Osteoblast (primary cell): Measurements from ENCODE around the gene HPCAL4. TPM values are rescaled to one million over a fixed set of nuclear protein-coding genes. Genes with fewer than 3 reads are reported as not detected.
A peak's percentile ranks its signal among the peaks of the same experiment; 100 is the strongest.

Experiments
- DNase-seq: peaks from one replicate; pipeline ENCODE4 v3.0.0; 2011; ENCODE audit warnings: low spot score, mixed read lengths; ENCODE audit not compliant: insufficient read length; ENCODE audit errors: missing footprints
- H2AFZ ChIP-seq: 2 replicates; pipeline ENCODE4 v1.6.0; 2011; ENCODE audit warnings: mild to moderate bottlenecking, low read length
- H3K27ac ChIP-seq: 2 replicates; pipeline ENCODE4 v1.5.1; 2011; ENCODE audit warnings: mild to moderate bottlenecking, low read depth, low read length, moderate library complexity
- H3K27me3 ChIP-seq: 2 replicates; pipeline ENCODE4 v1.6.0; 2012; ENCODE audit warnings: mild to moderate bottlenecking, control low read depth, inconsistent platforms, low read length, moderate library complexity; ENCODE audit not compliant: insufficient read depth
- H3K36me3 ChIP-seq: 2 replicates; pipeline ENCODE4 v1.5.1; 2011; ENCODE audit warnings: mild to moderate bottlenecking, low read length, control low read depth, moderate library complexity; ENCODE audit not compliant: insufficient read depth
- H3K4me1 ChIP-seq: 2 replicates; pipeline ENCODE4 v1.5.1; 2011; ENCODE audit warnings: mild to moderate bottlenecking, low read length, control low read depth, moderate library complexity; ENCODE audit not compliant: insufficient read depth
- H3K4me2 ChIP-seq: 2 replicates; pipeline ENCODE4 v1.6.0; 2011; ENCODE audit warnings: mild to moderate bottlenecking, low read length; ENCODE audit not compliant: insufficient read depth
- H3K4me3 ChIP-seq: fragments of 200-600 bp; sonication (generic); 3 replicates; pipeline ENCODE4 v1.5.1; 2012; ENCODE audit warnings: mild to moderate bottlenecking, low read length, inconsistent platforms; ENCODE audit not compliant: insufficient read depth
- H3K79me2 ChIP-seq: 2 replicates; pipeline ENCODE4 v1.6.0; 2012; ENCODE audit warnings: mild to moderate bottlenecking, low read length, control low read depth, inconsistent platforms; ENCODE audit not compliant: insufficient read depth
- H3K9me3 ChIP-seq: 2 replicates; pipeline ENCODE4 v1.5.1; 2011; ENCODE audit warnings: low read depth, low read length, control low read depth
- H4K20me1 ChIP-seq: 2 replicates; pipeline ENCODE4 v1.6.0; 2012; ENCODE audit warnings: mild to moderate bottlenecking, low read length, control low read depth; ENCODE audit not compliant: insufficient read depth
- CTCF ChIP-seq: IDR thresholded peaks from 2 replicates; pipeline ENCODE4 v1.5.1; 2011; ENCODE audit warnings: mild to moderate bottlenecking, low read depth, low read length, moderate library complexity; ENCODE audit errors: extremely low read depth
- total RNA-seq: library from RNA; depleted of rRNA; stranded (reverse); fragments of >200 nt; gene quantifications from 2 replicates; pipeline ENCODE4 v1.2.3, GENCODE V29; 2012

HPCAL4 gene
- total RNA-seq, 1 donor, result not detected

DNA sequence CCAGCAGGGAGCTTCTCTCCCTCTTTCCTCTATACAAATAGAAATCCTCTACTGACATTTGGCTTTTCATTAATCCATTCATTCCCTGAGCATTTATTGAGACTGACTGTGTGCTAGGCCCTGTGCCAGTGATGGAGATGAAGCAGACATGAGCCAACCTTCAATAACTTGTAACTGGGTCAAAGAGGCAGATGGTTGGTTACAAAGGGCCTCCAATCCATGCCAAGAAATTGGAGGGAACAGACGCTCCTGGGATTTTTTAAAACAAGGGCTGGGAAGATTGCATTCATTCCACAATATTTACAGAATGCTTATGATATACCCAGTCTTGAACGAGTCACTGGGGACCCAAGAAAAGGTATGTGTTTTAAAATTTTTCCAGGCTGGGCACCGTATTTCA lies 6.2 kb downstream of the HPCAL4 start:
- no peak overlapping the region for H2AFZ ChIP-seq
- no peak overlapping the region for H3K4me3 ChIP-seq
- TF ChIP-seq CTCF, result no peak
- no peaks in the 10 kb centered on the region for H3K4me1 ChIP-seq
- no peaks in the 10 kb centered on the region for H3K79me2 ChIP-seq
- H4K20me1 ChIP-seq, result no peaks in the 10 kb centered on the region
- no peaks in the 10 kb centered on the region for H3K9me3 ChIP-seq
- DNase-seq, result no peak
- no peak overlapping the region for H3K27ac ChIP-seq
- H3K36me3 ChIP-seq, result no peaks in the 10 kb centered on the region
- no peak overlapping the region for H3K4me2 ChIP-seq
- peaks cover 84% of the 10 kb centered on the region for H3K27me3 ChIP-seq

DNA sequence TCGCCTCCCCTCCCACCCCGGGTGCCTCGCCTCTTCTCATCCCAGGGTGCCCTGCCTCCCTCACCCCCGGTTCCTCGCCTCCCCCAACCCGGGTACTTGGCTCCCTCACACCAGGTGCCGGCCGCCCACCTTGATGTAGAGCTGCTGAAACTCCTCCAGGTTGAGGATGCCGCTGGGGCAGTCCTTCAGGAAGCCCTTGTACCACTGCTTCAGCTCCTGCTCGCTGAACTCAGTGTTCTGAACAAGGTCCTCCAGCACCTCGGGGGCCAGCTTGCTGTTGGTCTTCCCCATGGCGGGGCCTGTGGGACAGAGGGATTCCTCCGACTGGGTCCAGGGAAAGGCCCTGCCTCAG lies 6.9 kb downstream of the HPCAL4 start:
- H3K27me3 ChIP-seq, result peaks cover 80% of the 10 kb centered on the region

GRCh38 chr1:39683591-39684312 lies 7.5 kb downstream of the HPCAL4 start:
- Histone ChIP-seq H2AFZ (peak overlapping the region; percentile 51), H3K36me3 (no peaks in the 10 kb centered on the region), H3K27me3 (peaks cover 76% of the 10 kb centered on the region), H3K4me1 (no peaks in the 10 kb centered on the region), H3K9me3 (no peaks in the 10 kb centered on the region), H4K20me1 (no peaks in the 10 kb centered on the region), H3K4me3 (no peak overlapping the region), H3K27ac (no peak overlapping the region), H3K4me2 (no peak overlapping the region), H3K79me2 (no peaks in the 10 kb centered on the region)
- TF ChIP-seq CTCF, result no peak
- DNase-seq, result no peak

More for the DNA sequence above, 6.9 kb downstream of the HPCAL4 start:
- no peak for TF ChIP-seq CTCF
- no peaks in the 10 kb centered on the region for H4K20me1 ChIP-seq
- H3K36me3 ChIP-seq, result no peaks in the 10 kb centered on the region
- no peaks in the 10 kb centered on the region for H3K9me3 ChIP-seq
- H3K27ac ChIP-seq, result no peak overlapping the region
- no peak overlapping the region for H2AFZ ChIP-seq
- DNase-seq, result no peak
- no peaks in the 10 kb centered on the region for H3K4me1 ChIP-seq
- H3K4me2 ChIP-seq, result no peak overlapping the region
- H3K79me2 ChIP-seq, result no peaks in the 10 kb centered on the region
- no peak overlapping the region for H3K4me3 ChIP-seq

- Histone ChIP-seq H2AFZ (no peak overlapping the region), H3K4me2 (no peak overlapping the region), H3K4me3 (no peak overlapping the region), H3K27ac (no peak overlapping the region), H3K79me2 (no peaks in the 10 kb centered on the region), H3K4me1 (no peaks in the 10 kb centered on the region), H4K20me1 (no peaks in the 10 kb centered on the region), H3K36me3 (no peaks in the 10 kb centered on the region), H3K9me3 (no peaks in the 10 kb centered on the region), H3K27me3 (peaks cover 64% of the 10 kb centered on the region)
- DNase-seq, result no peak
- no peak for TF ChIP-seq CTCF
Observed at GRCh38 chr1:39681999-39682398, 9.2 kb downstream of the HPCAL4 start.
